B cell (primary cell): ENCODE results near the gene PARP3. TPM values are rescaled to one million over a fixed set of nuclear protein-coding genes. Genes with fewer than 3 reads are reported as not detected.
A peak's percentile ranks its signal among the peaks of the same experiment; 100 is the strongest.

ENCODE experiments used
- ATAC-seq: fragments of 200-7000 bp; cut with Tn5 transposase; one replicate; pipeline ENCODE4 v1.10.0; 2021; ENCODE audit warnings: low read depth, mild to moderate bottlenecking, moderate number of reproducible peaks, moderate library complexity
- CTCF ChIA-PET: fragments of 350-600 bp; sonication (Branson Sonifier 250); formaldehyde crosslinking; loops from one replicate; lab custom pipeline; 2021; ENCODE audit warnings: antibody characterized with exemption, inconsistent platforms; lab: Charles Lee
- POLR2A ChIA-PET: fragments of 350-600 bp; sonication (Branson Sonifier 250); formaldehyde crosslinking; loops from one replicate; lab custom pipeline; 2021; ENCODE audit warnings: antibody characterized with exemption; lab: Charles Lee
- DNase-seq: peaks from one replicate; pipeline ENCODE4 v3.0.0; 2013
- H2AFZ ChIP-seq: 2 replicates; pipeline ENCODE4 v1.6.1; 2012; ENCODE audit warnings: mild to moderate bottlenecking, low read depth, low read length; ENCODE audit not compliant: insufficient read depth, poor library complexity, severe bottlenecking
- H3K27ac ChIP-seq, 2 donors: 1 replicate in 1 of 2; 2 replicates in 1 of 2; pipeline ENCODE4 v1.5.1; 2012 to 2013; ENCODE audit warnings: low read length in 2 of 2, mild to moderate bottlenecking in 2 of 2, moderate library complexity in 1 of 2
- H3K27me3 ChIP-seq, 4 experiments: fragments of 200-600 bp in 1 of 4; sonication (generic) in 1 of 4; replicated peaks in 1 of 4; 1 replicate in 2 of 4; 2 replicates in 2 of 4; pipeline versions ENCODE4 v1.6.1 to v1.7.0; 2013 to 2016; ENCODE audit warnings: low read length in 3 of 4, mild to moderate bottlenecking in 2 of 4, mixed read lengths in 1 of 4, moderate library complexity in 1 of 4; ENCODE audit not compliant: insufficient read depth in 4 of 4, control insufficient read depth in 3 of 4; ENCODE audit errors: control extremely low read depth in 1 of 4
- H3K36me3 ChIP-seq, 2 experiments: replicated peaks in 1 of 2; 1 replicate in 1 of 2; 2 replicates in 1 of 2; pipeline versions ENCODE4 v1.6.1 to v1.7.1; 2013; ENCODE audit warnings: low read length in 1 of 2; ENCODE audit not compliant: insufficient read depth in 2 of 2, control insufficient read depth in 1 of 2; ENCODE audit errors: control extremely low read depth in 1 of 2, extremely low read depth in 1 of 2
- H3K4me1 ChIP-seq, 2 donors: fragments of 200-600 bp in 1 of 2; sonication (generic) in 1 of 2; 1 replicate in 1 of 2; 2 replicates in 1 of 2; pipeline versions ENCODE4 v1.5.1 to v1.6.1; 2013 to 2017; ENCODE audit warnings: low read length in 2 of 2; ENCODE audit not compliant: control insufficient read depth in 2 of 2, insufficient read depth in 2 of 2
- H3K4me2 ChIP-seq: replicated peaks from 2 replicates; pipeline ENCODE3; 2012; ENCODE audit warnings: mild to moderate bottlenecking, low read depth, low read length; ENCODE audit not compliant: poor library complexity, severe bottlenecking
- H3K4me3 ChIP-seq, 5 experiments: fragments of 200-600 bp in 1 of 5; sonication (generic) in 1 of 5; 1 replicate in 3 of 5; 2 replicates in 2 of 5; pipeline versions ENCODE4 v1.5.1 to v1.7.0; 2011 to 2016; ENCODE audit warnings: low read length in 4 of 5, mild to moderate bottlenecking in 4 of 5, low read depth in 2 of 5, control low read depth in 1 of 5, moderate library complexity in 1 of 5; ENCODE audit not compliant: insufficient read depth in 1 of 5; ENCODE audit errors: control extremely low read depth in 1 of 5, extremely low read depth in 1 of 5
- H3K79me2 ChIP-seq: fragments of 200-600 bp; sonication (generic); one replicate; pipeline ENCODE4 v1.6.0; 2016; ENCODE audit warnings: low read length; ENCODE audit not compliant: control insufficient read depth, insufficient read depth
- H3K9ac ChIP-seq: fragments of 200-600 bp; sonication (generic); 2 replicates; pipeline ENCODE4 v1.6.1; 2017; ENCODE audit warnings: mild to moderate bottlenecking, low read length, moderate library complexity
- H3K9me3 ChIP-seq, 3 donors: one replicate each; pipeline versions ENCODE4 v1.6.1 to v1.7.1; 2013; ENCODE audit warnings: low read length in 2 of 3; ENCODE audit not compliant: control insufficient read depth in 2 of 3, insufficient read depth in 1 of 3; ENCODE audit errors: control extremely low read depth in 1 of 3
- H4K20me1 ChIP-seq: 2 replicates; pipeline ENCODE4 v1.6.0; 2012; ENCODE audit warnings: mild to moderate bottlenecking, low read length; ENCODE audit not compliant: insufficient read depth, control insufficient read depth, poor library complexity, severe bottlenecking
- H3K27ac Mint-ChIP-seq: one replicate; pipeline ENCODE4 v1.8.0; 2021; ENCODE audit warnings: mixed read lengths
- H3K27me3 Mint-ChIP-seq: one replicate; pipeline ENCODE4 v1.8.0; 2021; ENCODE audit warnings: mixed read lengths
- H3K4me1 Mint-ChIP-seq: one replicate; pipeline ENCODE4 v1.8.0; 2021; ENCODE audit warnings: mixed read lengths
- H3K4me3 Mint-ChIP-seq: one replicate; pipeline ENCODE4 v1.8.0; 2021; ENCODE audit warnings: mixed read lengths
- H3K9me3 Mint-ChIP-seq: one replicate; pipeline ENCODE4 v1.8.0; 2022; ENCODE audit warnings: mixed read lengths; ENCODE audit not compliant: insufficient read depth
- CTCF ChIP-seq: fragments of 200-600 bp; IDR thresholded peaks from one replicate; pipeline ENCODE4 v1.8.0; 2022; ENCODE audit warnings: antibody characterized with exemption, mild to moderate bottlenecking
- EZH2 ChIP-seq: IDR thresholded peaks from 2 replicates; pipeline ENCODE4 v1.6.1; 2012; ENCODE audit warnings: borderline replicate concordance, low read depth, mild to moderate bottlenecking, moderate library complexity, low read length; ENCODE audit not compliant: insufficient read depth, poor library complexity, severe bottlenecking
- WGBS: methylation state at CpG from one replicate; pipeline ENCODE4 v1.1.5; 2013; ENCODE audit warnings: missing lambda C conversion rate; ENCODE audit not compliant: insufficient coverage; 5-methylcytosine and 5-hydroxymethylcytosine counted together
- intact Hi-C: fragments of 100-400 bp; cut with micrococcal nuclease; formaldehyde crosslinking; loops from one replicate; pipeline ENCODE4 v1.10.0; 2022
- polyA plus RNA-seq: library from polyadenylated mRNA; depleted of rRNA; stranded (reverse); fragments of >200 nt; gene quantifications from 2 replicates; pipeline ENCODE4 v1.2.3, GENCODE V29; 2012
- total RNA-seq, 2 donors: library from RNA; stranded (reverse); fragments of 120-200 nt in 1 of 2; gene quantifications; 1 replicate in 1 of 2; 2 replicates in 1 of 2; pipeline versions ENCODE4 v1.2.3 to v1.2.4, GENCODE V29; 2013 to 2022

Gene PARP3
- total and polyA plus RNA-seq, 2 donors (not counting 1 experiment from before 2014, with no cell fraction given) = 17.7 to 29.7 TPM

GRCh38 chr3:51974277-51974962, 32.3 kb downstream of the PARP3 start:
- no peaks in the 10 kb centered on the region for H3K9me3 ChIP-seq
- Mint-ChIP-seq H3K27me3 (no peaks in the 10 kb centered on the region), H3K4me3 (peak overlapping the region; percentile 100), H3K4me1 (peaks cover 28% of the 10 kb centered on the region), H3K27ac (peak overlapping the region; percentile 95), H3K9me3 (no peaks in the 10 kb centered on the region)
- H3K27me3 ChIP-seq = no peaks in the 10 kb centered on the region
- peaks cover 14 to 23% of the 10 kb centered on the region in 2 donors for H3K4me1 ChIP-seq
- H2AFZ ChIP-seq = peak overlapping the region; percentile 95
- H3K27ac ChIP-seq = peak overlapping the region; percentile 5 to 39
- H4K20me1 ChIP-seq = no peaks in the 10 kb centered on the region
- peak overlapping the region; percentile 98 for H3K4me2 ChIP-seq
- ATAC-seq (no peak), DNase-seq (no peak)
- H3K79me2 ChIP-seq = peaks cover 18% of the 10 kb centered on the region
- intact Hi-C loops = loop anchor here (1.0 to 10.0 kb wide), 5 partner anchors 9 to 730 kb away; partner anchors contain the start of genes ACY1, DUSP7, GLT8D1 and PARP3
- CTCF ChIA-PET = interaction anchor here (0.6 to 4.8 kb wide), 17 partner anchors 8 to 960 kb away, joined by 3 to 45 read pairs (median 5); partner anchors contain the start of genes ACY1, PARP3, POC1A and RPL29
- peaks cover 0 to 3% of the 10 kb centered on the region in 2 experiments for H3K36me3 ChIP-seq
- TF ChIP-seq CTCF (no peak), EZH2 (no peak)
- peak overlapping the region; percentile 87 for H3K9ac ChIP-seq
- peak overlapping the region; percentile 71 to 98 (median 85) for H3K4me3 ChIP-seq
- POLR2A ChIA-PET = interaction anchor here (0.6 to 3.1 kb wide), 7 partner anchors 9 to 1637 kb away, joined by 3 to 22 read pairs (median 6); partner anchors contain the start of genes ACY1, PARP3, POC1A and RPL29
- 25% methylated on average over 28 of the region's 30 CpGs for WGBS
